Measurements from ENCODE around the gene YAE1. TPM values are rescaled to one million over a fixed set of nuclear protein-coding genes. Genes with fewer than 3 reads are reported as not detected.

YAE1 gene
- total and polyA plus RNA-seq, 2 of the 8 experiments (the other 6 are each of a cell fraction or from before 2014, with no cell fraction given): 24.1 to 38.0 TPM

- no peak for TF ChIP-seq SIN3A (conservative IDR thresholded peaks at IDR 0.05 in 1 of 2, IDR thresholded peaks at IDR 0.05 in 1 of 2; ENCODE audit: low read depth in 1 of 2, low read length in 2 of 2)
- TF ChIP-seq SRF (IDR thresholded peaks at IDR 0.05; ENCODE audit: low read depth, low read length): no peak
Measured at GRCh38 chr7:39588416-39588815, 22.2 kb downstream of the YAE1 start (continued).
